ENCODE data around the gene TECR. TPM values are rescaled to one million over a fixed set of nuclear protein-coding genes. Genes with fewer than 3 reads are reported as not detected.

Gene TECR
- total and polyA plus RNA-seq, 2 of the 13 experiments (the other 11 are each of a cell fraction or from before 2014, with no cell fraction given): 54.9 to 121 TPM

GRCh38 chr19:14571695-14572490 is 42.5 kb downstream of the TECR start, which contains the start of gene NDUFB7 (continued):
- peak; percentile 80 for TF ChIP-seq ZNF18 (CRISPR knock-in tag; IDR thresholded peaks at IDR 0.05; ENCODE audit: insufficient replicate concordance)
- TF ChIP-seq AKAP8 (CRISPR knock-in tag; IDR thresholded peaks at IDR 0.05): no peak
- peak; percentile 91 for TF ChIP-seq CBX1 (IDR thresholded peaks at IDR 0.05; ENCODE audit: low read depth)
- no peak for TF ChIP-seq IKZF1 (IDR thresholded peaks at IDR 0.05)
- peak; percentile 82; the same call in 1 of the 2 replicates for TF ChIP-seq HMGXB3 (CRISPR knock-in tag; IDR thresholded peaks at IDR 0.05; ENCODE audit: borderline replicate concordance)
- TF ChIP-seq ZBTB42 (CRISPR knock-in tag; IDR thresholded peaks at IDR 0.05): peak; percentile 35; the same call in 1 of the 2 replicates
- no peak for TF ChIP-seq SUZ12 (IDR thresholded peaks at IDR 0.05; ENCODE audit: low read depth, low read length)
- no peak for TF ChIP-seq XBP1 (CRISPR knock-in tag; IDR thresholded peaks at IDR 0.05)
- no peak for TF ChIP-seq NBN (conservative IDR thresholded peaks at IDR 0.05)
- peak; percentile 69; the same call in 1 of the 2 replicates for TF ChIP-seq ZNF317 (CRISPR knock-in tag; IDR thresholded peaks at IDR 0.05)
- TF ChIP-seq TBP (CRISPR knock-in tag; IDR thresholded peaks at IDR 0.05): no peak
- no peak for TF ChIP-seq ZNF367 (CRISPR knock-in tag; IDR thresholded peaks at IDR 0.05; ENCODE audit: borderline replicate concordance)
- peak; percentile 48; the same call in 1 of the 2 replicates for TF ChIP-seq ZNF333 (CRISPR knock-in tag; IDR thresholded peaks at IDR 0.05; ENCODE audit: borderline replicate concordance)
- TF ChIP-seq, protein P1, sequence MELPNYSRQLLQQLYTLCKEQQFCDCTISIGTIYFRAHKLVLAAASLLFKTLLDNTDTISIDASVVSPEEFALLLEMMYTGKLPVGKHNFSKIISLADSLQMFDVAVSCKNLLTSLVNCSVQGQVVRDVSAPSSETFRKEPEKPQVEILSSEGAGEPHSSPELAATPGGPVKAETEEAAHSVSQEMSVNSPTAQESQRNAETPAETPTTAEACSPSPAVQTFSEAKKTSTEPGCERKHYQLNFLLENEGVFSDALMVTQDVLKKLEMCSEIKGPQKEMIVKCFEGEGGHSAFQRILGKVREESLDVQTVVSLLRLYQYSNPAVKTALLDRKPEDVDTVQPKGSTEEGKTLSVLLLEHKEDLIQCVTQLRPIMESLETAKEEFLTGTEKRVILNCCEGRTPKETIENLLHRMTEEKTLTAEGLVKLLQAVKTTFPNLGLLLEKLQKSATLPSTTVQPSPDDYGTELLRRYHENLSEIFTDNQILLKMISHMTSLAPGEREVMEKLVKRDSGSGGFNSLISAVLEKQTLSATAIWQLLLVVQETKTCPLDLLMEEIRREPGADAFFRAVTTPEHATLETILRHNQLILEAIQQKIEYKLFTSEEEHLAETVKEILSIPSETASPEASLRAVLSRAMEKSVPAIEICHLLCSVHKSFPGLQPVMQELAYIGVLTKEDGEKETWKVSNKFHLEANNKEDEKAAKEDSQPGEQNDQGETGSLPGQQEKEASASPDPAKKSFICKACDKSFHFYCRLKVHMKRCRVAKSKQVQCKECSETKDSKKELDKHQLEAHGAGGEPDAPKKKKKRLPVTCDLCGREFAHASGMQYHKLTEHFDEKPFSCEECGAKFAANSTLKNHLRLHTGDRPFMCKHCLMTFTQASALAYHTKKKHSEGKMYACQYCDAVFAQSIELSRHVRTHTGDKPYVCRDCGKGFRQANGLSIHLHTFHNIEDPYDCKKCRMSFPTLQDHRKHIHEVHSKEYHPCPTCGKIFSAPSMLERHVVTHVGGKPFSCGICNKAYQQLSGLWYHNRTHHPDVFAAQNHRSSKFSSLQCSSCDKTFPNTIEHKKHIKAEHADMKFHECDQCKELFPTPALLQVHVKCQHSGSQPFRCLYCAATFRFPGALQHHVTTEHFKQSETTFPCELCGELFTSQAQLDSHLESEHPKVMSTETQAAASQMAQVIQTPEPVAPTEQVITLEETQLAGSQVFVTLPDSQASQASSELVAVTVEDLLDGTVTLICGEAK (IDR thresholded peaks at IDR 0.05): peak; percentile 80
- TF ChIP-seq, protein P1 (CRISPR knock-in tag; IDR thresholded peaks at IDR 0.05): peak; percentile 84
